Neural cell (in vitro differentiated cells): ENCODE data around the gene ATP5ME. TPM values are rescaled to one million over a fixed set of nuclear protein-coding genes. Genes with fewer than 3 reads are reported as not detected.

Experiments used
- H2AFZ ChIP-seq: fragments of 200-600, 300-800 bp; sonication (generic), shearing (Covaris generic); 2 replicates; pipeline ENCODE4 v1.6.0; 2014; ENCODE audit warnings: low read depth, mild to moderate bottlenecking, antibody characterized with exemption, low read length, moderate library complexity
- H3F3A ChIP-seq: fragments of 200-600 bp; shearing (Covaris generic); 2 replicates; pipeline ENCODE4 v1.6.1; 2016; ENCODE audit warnings: mild to moderate bottlenecking, moderate library complexity, mixed read lengths, antibody characterized with exemption, low read length; ENCODE audit not compliant: insufficient read depth, poor library complexity, severe bottlenecking
- H3K27ac ChIP-seq: fragments of 200-600, 300-800 bp; sonication (generic), shearing (Covaris generic); 2 replicates; pipeline ENCODE4 v1.5.1; 2014; ENCODE audit warnings: mild to moderate bottlenecking, low read length, moderate library complexity
- H3K27me3 ChIP-seq: fragments of 300-800, 200-600 bp; sonication (generic), shearing (Covaris generic); 2 replicates; pipeline ENCODE4 v1.6.0; 2014; ENCODE audit warnings: mild to moderate bottlenecking, low read depth, low read length, moderate library complexity; ENCODE audit not compliant: insufficient read depth
- H3K36me3 ChIP-seq: fragments of 300-800, 200-600 bp; sonication (generic), shearing (Covaris generic); 2 replicates; pipeline ENCODE4 v1.5.1; 2014; ENCODE audit warnings: mild to moderate bottlenecking, antibody characterized with exemption, low read length, moderate library complexity; ENCODE audit not compliant: insufficient read depth
- H3K4me2 ChIP-seq: fragments of 300-800, 200-600 bp; sonication (generic), shearing (Covaris generic); 2 replicates; pipeline ENCODE4 v1.6.0; 2014; ENCODE audit warnings: mild to moderate bottlenecking, low read length
- H3K4me3 ChIP-seq: fragments of 300-800, 200-600 bp; sonication (generic), shearing (Covaris generic); 2 replicates; pipeline ENCODE4 v1.5.1; 2014; ENCODE audit warnings: mild to moderate bottlenecking, low read length, moderate library complexity
- H3K79me2 ChIP-seq: fragments of 200-600 bp; shearing (Covaris generic); replicated peaks from 2 replicates; pipeline ENCODE4 v1.6.0; 2014; ENCODE audit warnings: mild to moderate bottlenecking, low read length, moderate library complexity; ENCODE audit not compliant: insufficient read depth
- H3K9ac ChIP-seq: fragments of 300-800, 200-600 bp; sonication (generic), shearing (Covaris generic); 2 replicates; pipeline ENCODE4 v1.6.1; 2016; ENCODE audit warnings: mild to moderate bottlenecking, low read length, mixed read lengths
- H3K9me2 ChIP-seq: fragments of 200-600 bp; shearing (Covaris generic); 2 replicates; pipeline ENCODE4 v1.6.1; 2016; ENCODE audit warnings: mild to moderate bottlenecking, low read length, mixed read lengths; ENCODE audit not compliant: insufficient read depth
- H3K9me3 ChIP-seq: fragments of 200-600, 300-800 bp; sonication (generic), shearing (Covaris generic); 2 replicates; pipeline ENCODE4 v1.6.1; 2016; ENCODE audit warnings: mild to moderate bottlenecking, mixed run types, low read length, moderate library complexity, mixed read lengths
- H4K20me1 ChIP-seq: fragments of 200-600 bp; shearing (Covaris generic); 2 replicates; pipeline ENCODE4 v1.6.1; 2016; ENCODE audit warnings: mild to moderate bottlenecking, mixed run types; ENCODE audit not compliant: insufficient read depth
- CTCF ChIP-seq: fragments of 450-650 bp; IDR thresholded peaks from 2 replicates; pipeline ENCODE4 v1.5.1; 2014; ENCODE audit warnings: antibody characterized with exemption, mild to moderate bottlenecking, moderate library complexity; ENCODE audit not compliant: poor library complexity, severe bottlenecking
- EP300 ChIP-seq: fragments of 450-650 bp; conservative IDR thresholded peaks from 2 replicates; pipeline ENCODE4 v1.6.1; 2014; ENCODE audit warnings: antibody characterized with exemption, mild to moderate bottlenecking, moderate library complexity; ENCODE audit not compliant: poor library complexity, severe bottlenecking
- EZH2 ChIP-seq: fragments of 200-600, 300-800 bp; shearing (Covaris generic), sonication (generic); IDR thresholded peaks from 2 replicates; pipeline ENCODE4 v1.6.1; 2014; ENCODE audit warnings: antibody characterized with exemption, low read length, borderline replicate concordance, mild to moderate bottlenecking; ENCODE audit not compliant: insufficient read depth, poor library complexity, severe bottlenecking
- MXI1 ChIP-seq: fragments of 450-650 bp; conservative IDR thresholded peaks from 2 replicates; pipeline ENCODE4 v1.6.1; 2014; ENCODE audit warnings: antibody characterized with exemption, mild to moderate bottlenecking; ENCODE audit not compliant: poor library complexity, severe bottlenecking
- POLR2AphosphoS5 ChIP-seq: IDR thresholded peaks from 2 replicates; pipeline ENCODE4 v1.6.1; 2012
- RAD21 ChIP-seq: fragments of 450-650 bp; conservative IDR thresholded peaks from 2 replicates; pipeline ENCODE4 v1.6.1; 2014; ENCODE audit warnings: antibody characterized with exemption, mild to moderate bottlenecking, moderate library complexity
- REST ChIP-seq: IDR thresholded peaks from 2 replicates; pipeline ENCODE4 v1.6.1; 2012; ENCODE audit warnings: borderline replicate concordance
- SMC3 ChIP-seq: fragments of 450-650 bp; conservative IDR thresholded peaks from 2 replicates; pipeline ENCODE4 v1.6.1; 2014; ENCODE audit warnings: antibody characterized with exemption, mild to moderate bottlenecking, moderate library complexity; ENCODE audit not compliant: poor library complexity
- TAF1 ChIP-seq: IDR thresholded peaks from 2 replicates; pipeline ENCODE4 v1.6.1; 2012; ENCODE audit warnings: low read depth
- polyA plus RNA-seq: library from polyadenylated mRNA; depleted of rRNA; stranded (reverse); fragments of >200 nt; gene quantifications from 2 replicates; pipeline ENCODE4 v1.2.3, GENCODE V29; 2014

The ATP5ME gene
- polyA plus RNA-seq, 1 donor from 2014 or later: 156 TPM

GRCh38 chr4:653831-654502 is 20.1 kb downstream of the ATP5ME start:
- no peak overlapping the region for H3K4me3 ChIP-seq
- no peaks in the 10 kb centered on the region for H3K9me3 ChIP-seq
- H3K9ac ChIP-seq: no peak overlapping the region

More at GRCh38 chr4:653831-654502, 20.1 kb downstream of the ATP5ME start:
- no peak for TF ChIP-seq TAF1
- TF ChIP-seq REST: no peak
- TF ChIP-seq POLR2AphosphoS5: no peak
- no peak for TF ChIP-seq EP300
- TF ChIP-seq CTCF: no peak
- no peak for TF ChIP-seq SMC3
- TF ChIP-seq MXI1: no peak
- TF ChIP-seq EZH2: no peak
- TF ChIP-seq RAD21: no peak
- no peaks in the 10 kb centered on the region for H3K36me3 ChIP-seq
- no peaks in the 10 kb centered on the region for H3K79me2 ChIP-seq
- H3K27me3 ChIP-seq: no peaks in the 10 kb centered on the region
- H3K4me2 ChIP-seq: no peak overlapping the region
- no peak overlapping the region for H3K27ac ChIP-seq
- H3K9me2 ChIP-seq: no peaks in the 10 kb centered on the region
- H4K20me1 ChIP-seq: no peaks in the 10 kb centered on the region
- H3F3A ChIP-seq: no peaks in the 10 kb centered on the region
- H2AFZ ChIP-seq: no peak overlapping the region
